Measurements from ENCODE around the gene DNAJC17. TPM values are rescaled to one million over a fixed set of nuclear protein-coding genes. Genes with fewer than 3 reads are reported as not detected.

The DNAJC17 gene
- total and polyA plus RNA-seq, 4 donors, result 10.0 to 32.5 (median 19.9) TPM

- H3K27ac ChIP-seq (ENCODE audit: low read depth in 1 of 2, low read length in 2 of 2), result peak within 1 kb of the TSS; percentile 89 to 93
- peaks cover 6 to 38% (median 22%) of the 10 kb centered on the region in 4 donors for H3K4me1 ChIP-seq (ENCODE audit: control insufficient read depth in 4 of 4, insufficient read depth in 4 of 4, low read length in 3 of 4)
- TF ChIP-seq RXRA (IDR thresholded peaks at IDR 0.05) (no peak), ATF3 (IDR thresholded peaks at IDR 0.05) (no peak), JUND (IDR thresholded peaks at IDR 0.05) (no peak), HNF4A (conservative IDR thresholded peaks at IDR 0.05) (peak; percentile 53 to 68), YY1 (IDR thresholded peaks at IDR 0.05) (peak; percentile 51), RAD21 (IDR thresholded peaks at IDR 0.05) (peak in 1 of 2 donors; percentile 4), SP1 (IDR thresholded peaks at IDR 0.05) (peak; percentile 67), CTCF (IDR thresholded peaks at IDR 0.05; ENCODE audit: low read depth, low read length, missing input control) (peak; percentile 43), EGR1 (IDR thresholded peaks at IDR 0.05; ENCODE audit: low read depth in 2 of 2) (peak in 1 of 2 donors; percentile 64), REST (IDR thresholded peaks at IDR 0.05) (no peak), HNF4G (IDR thresholded peaks at IDR 0.05) (peak; percentile 57)
- peaks cover 0 to 18% (median 5%) of the 10 kb centered on the region in 4 donors for H3K36me3 ChIP-seq (ENCODE audit: control insufficient read depth in 4 of 4, insufficient read depth in 3 of 4, low read depth in 1 of 4, low read length in 3 of 4)
- under 1% methylated on average over 75 of the region's 75 CpGs for WGBS
- H3K4me3 ChIP-seq (ENCODE audit: low read depth in 1 of 3, low read length in 3 of 3), result peak within 1 kb of the TSS; percentile 54 to 93 (median 78)
- H3K9ac ChIP-seq (ENCODE audit: low read depth in 1 of 2, low read length in 2 of 2), result peak within 1 kb of the TSS; percentile 82 to 88
- DNase-seq (ENCODE audit: low spot score), result peak; percentile 80
- no peaks in the 10 kb centered on the region for H3K9me3 ChIP-seq (ENCODE audit: control insufficient read depth in 4 of 4, low read length in 3 of 4)
- no peaks in the 10 kb centered on the region for H3K27me3 ChIP-seq (ENCODE audit: control insufficient read depth in 4 of 4, insufficient read depth in 4 of 4, low read length in 3 of 4)
Measured at GRCh38 chr15:40763801-40764628, 43.3 kb downstream of the DNAJC17 start, which contains the start of gene GCHFR. Gene GCHFR, plus strand, starts transcription at chr15:40764068. Its CDS starts 113 bp downstream, at chr15:40764181.

GRCh38 chr15:40762919-40763800, 44.1 kb downstream of the DNAJC17 start:
- peak overlapping the region; percentile 89 to 93 for H3K27ac ChIP-seq (ENCODE audit: low read depth in 1 of 2, low read length in 2 of 2)

More at GRCh38 chr15:40762919-40763800, 44.1 kb downstream of the DNAJC17 start:
- H3K9ac ChIP-seq (ENCODE audit: low read depth in 1 of 2, low read length in 2 of 2), result peak overlapping the region; percentile 41 to 88
- no peaks in the 10 kb centered on the region for H3K27me3 ChIP-seq (ENCODE audit: control insufficient read depth in 4 of 4, insufficient read depth in 4 of 4, low read length in 3 of 4)
- 29% methylated on average over 55 of the region's 55 CpGs for WGBS
- DNase-seq (ENCODE audit: low spot score), result peak; percentile 79
- peaks cover 6 to 32% (median 18%) of the 10 kb centered on the region in 4 donors for H3K4me1 ChIP-seq (ENCODE audit: control insufficient read depth in 4 of 4, insufficient read depth in 4 of 4, low read length in 3 of 4)
- peaks cover 0 to 16% (median 5%) of the 10 kb centered on the region in 4 donors for H3K36me3 ChIP-seq (ENCODE audit: control insufficient read depth in 4 of 4, insufficient read depth in 3 of 4, low read depth in 1 of 4, low read length in 3 of 4)
- H3K9me3 ChIP-seq (ENCODE audit: control insufficient read depth in 4 of 4, low read length in 3 of 4), result no peaks in the 10 kb centered on the region
- TF ChIP-seq EGR1 (IDR thresholded peaks at IDR 0.05; ENCODE audit: low read depth in 2 of 2), result peak in 1 of 2 donors; percentile 35
- peak in 1 of 2 donors; percentile 76 for TF ChIP-seq HNF4A (conservative IDR thresholded peaks at IDR 0.05)
- TF ChIP-seq YY1 (IDR thresholded peaks at IDR 0.05), result peak; percentile 47
- TF ChIP-seq RXRA (IDR thresholded peaks at IDR 0.05), result peak in 1 of 2 donors; percentile 38
- TF ChIP-seq RAD21 (IDR thresholded peaks at IDR 0.05), result no peak
- no peak for TF ChIP-seq ZBTB33 (IDR thresholded peaks at IDR 0.05)
- no peak for TF ChIP-seq HNF4G (IDR thresholded peaks at IDR 0.05)
- TF ChIP-seq NR2F2 (IDR thresholded peaks at IDR 0.05), result no peak
- no peak for TF ChIP-seq JUND (IDR thresholded peaks at IDR 0.05)
- TF ChIP-seq MAX (IDR thresholded peaks at IDR 0.05), result peak; percentile 85
- no peak for TF ChIP-seq TAF1 (conservative IDR thresholded peaks at IDR 0.05)
- H3K4me3 ChIP-seq (ENCODE audit: low read depth in 1 of 3, low read length in 3 of 3), result peak overlapping the region; percentile 54 to 93 (median 78)

Data from liver (tissue), 9 donors.